AG08395 (cell line): ENCODE data around the gene HRH4.
A peak's percentile ranks its signal among the peaks of the same experiment; 100 is the strongest.

Experiments used
- DNase-seq: peaks from one replicate; pipeline ENCODE4 v3.0.0; 2012; ENCODE audit warnings: mixed read lengths, low spot score

Gene HRH4

GRCh38 chr18:24460388-24460787, at the start of gene HRH4:
HRH4 (plus strand) TSS chr18:24460637; CDS start chr18:24460729, 92 bp downstream.
- DNase-seq, result no peak

- peak; percentile 59 for DNase-seq
These were observed 47.3 kb upstream of the HRH4 start for GRCh38 chr18:24413148-24413547.

- no peak for DNase-seq
These were observed 46.0 kb upstream of the HRH4 start for GRCh38 chr18:24414349-24415003.

GRCh38 chr18:24417480-24417879, 43.0 kb upstream of the HRH4 start:
- no peak for DNase-seq

- DNase-seq, result no peak
These were observed 39.9 kb upstream of the HRH4 start for GRCh38 chr18:24420551-24420950.

GRCh38 chr18:24421831-24422230, 38.6 kb upstream of the HRH4 start:
- no peak for DNase-seq

- DNase-seq, result no peak
These were observed 34.4 kb upstream of the HRH4 start for GRCh38 chr18:24426073-24426397.

GRCh38 chr18:24426398-24427294, 33.8 kb upstream of the HRH4 start, which contains the start of gene IMPACT:
IMPACT (plus strand) TSS chr18:24426670; CDS start chr18:24426757, 87 bp downstream.
- DNase-seq, result peak; percentile 89

GRCh38 chr18:24427484-24427883, 33.0 kb upstream of the HRH4 start:
- no peak for DNase-seq

- no peak for DNase-seq
These were observed 31.7 kb upstream of the HRH4 start for GRCh38 chr18:24428709-24429108.

- no peak for DNase-seq
These were observed 31.2 kb upstream of the HRH4 start for GRCh38 chr18:24429188-24429587.

- DNase-seq, result no peak
These were observed 27.8 kb upstream of the HRH4 start for GRCh38 chr18:24432618-24433017.

GRCh38 chr18:24436939-24437338, 23.5 kb upstream of the HRH4 start:
- DNase-seq, result no peak

GRCh38 chr18:24443870-24444269, 16.6 kb upstream of the HRH4 start:
- DNase-seq, result no peak

GRCh38 chr18:24446453-24446852, 14.0 kb upstream of the HRH4 start:
- DNase-seq, result no peak

GRCh38 chr18:24446953-24447538, 13.4 kb upstream of the HRH4 start:
- DNase-seq, result no peak

- no peak for DNase-seq
These were observed 12.5 kb upstream of the HRH4 start for GRCh38 chr18:24447961-24448360.

GRCh38 chr18:24456549-24456948, 3.9 kb upstream of the HRH4 start:
- no peak for DNase-seq

GRCh38 chr18:24459772-24460171, 665 bp upstream of the HRH4 start:
- no peak for DNase-seq

- no peak for DNase-seq
These were observed 1.6 kb downstream of the HRH4 start for GRCh38 chr18:24461996-24462395.

GRCh38 chr18:24462838-24463775, 2.7 kb downstream of the HRH4 start:
- no peak for DNase-seq

- DNase-seq, result no peak
These were observed 5.0 kb downstream of the HRH4 start for GRCh38 chr18:24465486-24465885.
